ENCODE data around the gene PPFIA1. TPM values are rescaled to one million over a fixed set of nuclear protein-coding genes. Genes with fewer than 3 reads are reported as not detected.
"Not testable (repeated sequence)": the region's sequence is repeated elsewhere in the genome, so short reads cannot be mapped to it uniquely, and the experiment has no call there.

The PPFIA1 gene
- total and polyA plus RNA-seq, 2 of the 13 experiments (the other 11 are each of a cell fraction or from before 2014, with no cell fraction given), result 29.9 to 45.2 TPM

GRCh38 chr11:70387564-70387963, 117.1 kb downstream of the PPFIA1 start (continued):
- TF ChIP-seq ATF6 (CRISPR knock-in tag; conservative IDR thresholded peaks at IDR 0.05) (no peak), HOXA9 (CRISPR knock-in tag; IDR thresholded peaks at IDR 0.05; ENCODE audit: borderline replicate concordance) (no peak), ZNF615 (CRISPR knock-in tag; IDR thresholded peaks at IDR 0.05; ENCODE audit: borderline replicate concordance) (no peak)

GRCh38 chr11:70389201-70389600, 118.7 kb downstream of the PPFIA1 start:
- no peak overlapping the region for H3K4me3 ChIP-seq (replicated peaks in 1 of 3; ENCODE audit: insufficient read depth in 1 of 3, low read depth in 2 of 3, low read length in 3 of 3)
- 94% methylated on average over 5 of the region's 6 CpGs for WGBS (ENCODE audit: low lambda C conversion rate)
- H3K4me2 ChIP-seq (ENCODE audit: low read depth, low read length), result no peak overlapping the region
- H2AFZ ChIP-seq (ENCODE audit: low read length), result no peak overlapping the region
- in situ Hi-C loops (cut with HindIII; ENCODE audit: extremely low pct_ligation_motif_present, low pct_unique_long_range_greater_than_20kb) (no loop called here), intact Hi-C loops (cut with micrococcal nuclease; ENCODE audit: unreplicated experiment) (no loop called here)
- FAIRE-seq (no peak), DNase-seq (ENCODE audit: low spot score) (no peak), ATAC-seq (no peak)
- no peak overlapping the region for H3K9ac ChIP-seq (ENCODE audit: insufficient read depth, low read depth, low read length)
- no peak for TF ChIP-seq PHF8 (CRISPR knock-in tag; IDR thresholded peaks at IDR 0.05)
- no peak for TF ChIP-seq HOXD1 (CRISPR knock-in tag; IDR thresholded peaks at IDR 0.05)
- TF ChIP-seq PAX8 (CRISPR knock-in tag; IDR thresholded peaks at IDR 0.05; ENCODE audit: borderline replicate concordance), result no peak
- TF ChIP-seq TSC22D2 (CRISPR knock-in tag; IDR thresholded peaks at IDR 0.05; ENCODE audit: borderline replicate concordance), result no peak
- no peak for TF ChIP-seq ZNF143 (CRISPR knock-in tag; IDR thresholded peaks at IDR 0.05)
- no peak for TF ChIP-seq SNAPC5 (CRISPR knock-in tag; IDR thresholded peaks at IDR 0.05; ENCODE audit: borderline replicate concordance)
- TF ChIP-seq CEBPG (CRISPR knock-in tag; IDR thresholded peaks at IDR 0.05), result no peak
- no peak for TF ChIP-seq ZNF382 (CRISPR knock-in tag; IDR thresholded peaks at IDR 0.05; ENCODE audit: borderline replicate concordance)
- TF ChIP-seq HNRNPL (IDR thresholded peaks at IDR 0.05; ENCODE audit: low read depth, low read length), result no peak
- TF ChIP-seq KLF13 (CRISPR knock-in tag; IDR thresholded peaks at IDR 0.05), result no peak
- no peak for TF ChIP-seq ASH2L (IDR thresholded peaks at IDR 0.05; ENCODE audit: insufficient read length, low read depth, low read length)
- no peak for TF ChIP-seq ZNF224 (CRISPR knock-in tag; IDR thresholded peaks at IDR 0.05)
- TF ChIP-seq NFKBIZ (CRISPR knock-in tag; IDR thresholded peaks at IDR 0.05), result no peak
- CTCF ChIA-PET (ENCODE audit: low intra/inter-chr PET ratio, low total read pairs), result no interaction called here
- POLR2A ChIA-PET, result interaction anchor here (2.3 kb wide), 1 partner anchor 10 kb away, joined by 6 read pairs; the partner anchor contains the start of gene CTTN
- H3K27ac ChIP-seq (ENCODE audit: extremely low read length, insufficient read depth, low read length), result no peak overlapping the region
- H3K79me2 ChIP-seq (ENCODE audit: insufficient read depth, low read length), result no peaks in the 10 kb centered on the region
- no peaks in the 10 kb centered on the region for H3K4me1 ChIP-seq (ENCODE audit: insufficient read depth, low read length)
- peaks cover 8 to 30% of the 10 kb centered on the region in 2 experiments for H3K36me3 ChIP-seq (replicated peaks in 1 of 2; ENCODE audit: control insufficient read depth in 1 of 2, insufficient read depth in 2 of 2, low read length in 2 of 2)
- no peaks in the 10 kb centered on the region for H3K9me3 ChIP-seq (ENCODE audit: low read length)
- peaks cover 3% of the 10 kb centered on the region; the same call in 1 of the 2 replicates for H4K20me1 ChIP-seq (ENCODE audit: insufficient read depth, low read length)
- H3K27me3 ChIP-seq (ENCODE audit: control insufficient read depth in 1 of 2, insufficient read depth in 2 of 2, low read length in 2 of 2), result no peaks in the 10 kb centered on the region
- BruUV-seq (replicated peaks), result no TSS peak

GRCh38 chr11:70390882-70391281, 120.4 kb downstream of the PPFIA1 start:
- H4K20me1 ChIP-seq (ENCODE audit: insufficient read depth, low read length); H3K4me1 ChIP-seq (ENCODE audit: insufficient read depth, low read length); DNase-seq (ENCODE audit: low spot score); H3K79me2 ChIP-seq (ENCODE audit: insufficient read depth, low read length); CTCF ChIA-PET (ENCODE audit: low intra/inter-chr PET ratio, low total read pairs); H3K27me3 ChIP-seq (ENCODE audit: control insufficient read depth in 1 of 2, insufficient read depth in 2 of 2, low read length in 2 of 2); H3K27ac ChIP-seq (ENCODE audit: extremely low read length, insufficient read depth, low read length); H3K9ac ChIP-seq (ENCODE audit: insufficient read depth, low read depth, low read length); H2AFZ ChIP-seq (ENCODE audit: low read length); FAIRE-seq; ATAC-seq; H3K4me3 ChIP-seq (replicated peaks in 1 of 3; ENCODE audit: insufficient read depth in 1 of 3, low read depth in 2 of 3, low read length in 3 of 3); H3K9me3 ChIP-seq (ENCODE audit: low read length); BruUV-seq (replicated peaks); H3K4me2 ChIP-seq (ENCODE audit: low read depth, low read length); in situ Hi-C loops (cut with HindIII; ENCODE audit: extremely low pct_ligation_motif_present, low pct_unique_long_range_greater_than_20kb): not testable (repeated sequence)
- 96% methylated on average over 7 of the region's 7 CpGs for WGBS (ENCODE audit: low lambda C conversion rate)
- intact Hi-C loops (cut with micrococcal nuclease; ENCODE audit: unreplicated experiment), result loop anchor here (10.0 kb wide), 1 partner anchor 1096 kb away; the partner anchor contains the start of gene MYEOV
- POLR2A ChIA-PET, result interaction anchor here (2.3 kb wide), 1 partner anchor 8 kb away, joined by 6 read pairs; the partner anchor contains the start of gene CTTN
- H3K36me3 ChIP-seq (replicated peaks in 1 of 2; ENCODE audit: control insufficient read depth in 1 of 2, insufficient read depth in 2 of 2, low read length in 2 of 2), result peaks cover 2 to 24% of the 10 kb centered on the region in 2 experiments

Data from HepG2 (cell line).